CD4-positive, alpha-beta memory T cell (primary cell): ENCODE data around the gene INPP1. TPM values are rescaled to one million over a fixed set of nuclear protein-coding genes. Genes with fewer than 3 reads are reported as not detected.
A peak's percentile ranks its signal among the peaks of the same experiment; 100 is the strongest.
"Not testable (repeated sequence)": the region's sequence is repeated elsewhere in the genome, so short reads cannot be mapped to it uniquely, and the experiment has no call there.

Experiments used
- CTCF ChIA-PET: fragments of 350-600 bp; sonication (Branson Sonifier 250); formaldehyde crosslinking; loops from one replicate; lab custom pipeline; 2021; ENCODE audit warnings: inconsistent platforms; ENCODE audit not compliant: partially characterized antibody; lab: Charles Lee
- POLR2A ChIA-PET: fragments of 350-600 bp; sonication (Branson Sonifier 250); formaldehyde crosslinking; loops from one replicate; lab custom pipeline; 2021; ENCODE audit not compliant: partially characterized antibody; lab: Charles Lee
- DNase-seq, 5 donors: peaks; one replicate each; pipeline versions ENCODE4 v3.0.0 to v3.0.0-alpha.2; 2020 to 2022; ENCODE audit warnings: mixed read lengths in 1 of 5
- H3K27ac ChIP-seq: one replicate; pipeline ENCODE4 v1.7.0; 2013; ENCODE audit warnings: low read depth, low read length
- H3K27me3 ChIP-seq: 2 replicates; pipeline ENCODE4 v1.7.0; 2013; ENCODE audit warnings: mild to moderate bottlenecking, low read length, moderate library complexity; ENCODE audit not compliant: insufficient read depth
- H3K36me3 ChIP-seq: 2 replicates; pipeline ENCODE4 v1.7.0; 2013; ENCODE audit warnings: mild to moderate bottlenecking, low read length, moderate library complexity; ENCODE audit not compliant: insufficient read depth
- H3K4me1 ChIP-seq: 2 replicates; pipeline ENCODE4 v1.7.0; 2013; ENCODE audit warnings: mild to moderate bottlenecking, low read length, moderate library complexity; ENCODE audit not compliant: insufficient read depth
- H3K4me3 ChIP-seq, 2 donors: one replicate each; pipeline ENCODE4 v1.7.0; 2013; ENCODE audit warnings: low read length in 2 of 2, mild to moderate bottlenecking in 1 of 2
- H3K9me3 ChIP-seq, 2 donors: one replicate each; pipeline ENCODE4 v1.7.0; 2013; ENCODE audit warnings: low read length in 2 of 2, control low read depth in 1 of 2; ENCODE audit not compliant: control insufficient read depth in 1 of 2
- H3K27ac Mint-ChIP-seq, 7 donors: one replicate each; pipeline ENCODE4 v1.8.0; 2020 to 2021; ENCODE audit warnings: mixed read lengths in 7 of 7, mild to moderate bottlenecking in 6 of 7, inconsistent platforms in 3 of 7, moderate library complexity in 3 of 7
- H3K27me3 Mint-ChIP-seq, 2 donors: one replicate each; pipeline ENCODE4 v1.8.0; 2020 to 2021; ENCODE audit warnings: mixed read lengths in 2 of 2
- H3K36me3 Mint-ChIP-seq, 2 donors: one replicate each; pipeline ENCODE4 v1.8.0; 2020 to 2021; ENCODE audit warnings: mixed read lengths in 2 of 2, inconsistent platforms in 1 of 2, mild to moderate bottlenecking in 1 of 2
- H3K4me1 Mint-ChIP-seq, 4 donors: one replicate each; pipeline ENCODE4 v1.8.0; 2020 to 2021; ENCODE audit warnings: mixed read lengths in 4 of 4, mild to moderate bottlenecking in 1 of 4
- H3K4me3 Mint-ChIP-seq, 8 donors: one replicate each; pipeline ENCODE4 v1.8.0; 2020 to 2021; ENCODE audit warnings: mixed read lengths in 8 of 8, mild to moderate bottlenecking in 7 of 8, moderate library complexity in 6 of 8, inconsistent platforms in 3 of 8
- H3K9me3 Mint-ChIP-seq, 8 donors: one replicate each; pipeline ENCODE4 v1.8.0; 2020 to 2021; ENCODE audit warnings: mixed read lengths in 8 of 8, mild to moderate bottlenecking in 5 of 8, inconsistent platforms in 3 of 8, moderate library complexity in 1 of 8
- intact Hi-C: fragments of 100-400 bp; cut with micrococcal nuclease; formaldehyde crosslinking; loops from one replicate; pipeline ENCODE4 v1.15.1; 2023
- polyA plus RNA-seq, 2 donors: library from polyadenylated mRNA; unstranded; fragments of 300-500 nt; fragmentation: Illumina TruSeq; gene quantifications; one replicate each; pipeline ENCODE4 v1.2.3, GENCODE V29; 2021
- total RNA-seq, 2 experiments: library from RNA; stranded (reverse); gene quantifications; one replicate each; pipeline ENCODE4 v1.2.3, GENCODE V29; 2021

The INPP1 gene
- total RNA-seq = 1 to 10 TPM; 3.2 to 3.7 TPM
- polyA plus RNA-seq = 1 to 10 TPM; 3.1 to 3.4 TPM

- no peak within 1 kb of the TSS for H3K27ac ChIP-seq
- peak within 1 kb of the TSS in 6 of 7 donors; percentile 48 to 93 (median 88) for H3K27ac Mint-ChIP-seq
- H3K4me3 Mint-ChIP-seq = peak within 1 kb of the TSS; percentile 90 to 99 (median 92)
Measured at GRCh38 chr2:190343536-190344275, at the start of gene INPP1. INPP1 (plus strand) TSS chr2:190343589; CDS start chr2:190360103, 16,514 bp downstream.

GRCh38 chr2:190297880-190298279, 45.5 kb upstream of the INPP1 start:
- H3K27me3 ChIP-seq, H3K9me3 ChIP-seq, H3K4me1 ChIP-seq, intact Hi-C loops, H3K27ac Mint-ChIP-seq, DNase-seq, H3K36me3 ChIP-seq, H3K27me3 Mint-ChIP-seq, CTCF ChIA-PET, H3K4me1 Mint-ChIP-seq, H3K4me3 ChIP-seq, H3K27ac ChIP-seq, H3K4me3 Mint-ChIP-seq: not testable (repeated sequence)
- H3K36me3 Mint-ChIP-seq = peaks cover 53 to 63% of the 10 kb centered on the region in 2 donors
- POLR2A ChIA-PET = interaction anchor here (1.0 kb wide), 1 partner anchor 21 kb away, joined by 3 read pairs; no protein-coding TSS in a partner anchor
- H3K9me3 Mint-ChIP-seq = peaks cover 0 to 11% (median 2%) of the 10 kb centered on the region in 8 donors

More at GRCh38 chr2:190343536-190344275, at the start of gene INPP1:
- intact Hi-C loops = loop anchor here (1.0 kb wide), 2 partner anchors 24 to 29 kb away; partner anchors contain the start of gene HIBCH
- H3K9me3 Mint-ChIP-seq = no peaks in the 10 kb centered on the region
- H3K36me3 Mint-ChIP-seq = peaks cover 0 to 4% of the 10 kb centered on the region in 2 donors
- H3K27me3 ChIP-seq = no peaks in the 10 kb centered on the region
- DNase-seq = peak; percentile 28 to 45 (median 41)
- no peaks in the 10 kb centered on the region for H3K36me3 ChIP-seq
- peak within 1 kb of the TSS; percentile 28 to 45 for H3K4me3 ChIP-seq
- ChIA-PET CTCF (interaction anchor here (0.9 to 4.3 kb wide), 5 partner anchors 16 to 63 kb away, joined by 3 to 18 read pairs (median 4); partner anchors contain the start of gene HIBCH), POLR2A (interaction anchor here (1.2 to 2.5 kb wide), 4 partner anchors 10 to 685 kb away, joined by 3 to 14 read pairs (median 10); partner anchors contain the start of gene HIBCH)
- no peaks in the 10 kb centered on the region for H3K27me3 Mint-ChIP-seq
- no peaks in the 10 kb centered on the region for H3K9me3 ChIP-seq
- peaks cover 14% of the 10 kb centered on the region for H3K4me1 ChIP-seq
- peaks cover 9 to 20% (median 13%) of the 10 kb centered on the region in 4 donors for H3K4me1 Mint-ChIP-seq

- intact Hi-C loops = no loop called here
- no peak for DNase-seq
- H3K4me1 ChIP-seq = no peaks in the 10 kb centered on the region
- no peaks in the 10 kb centered on the region for H3K27me3 ChIP-seq
- Mint-ChIP-seq H3K27ac (peak overlapping the region in 2 of 7 donors; percentile 21 to 26), H3K4me3 (no peak overlapping the region), H3K36me3 (peaks cover 51 to 53% of the 10 kb centered on the region in 2 donors), H3K9me3 (peaks cover 0 to 11% (median 2%) of the 10 kb centered on the region in 8 donors), H3K27me3 (no peaks in the 10 kb centered on the region), H3K4me1 (peaks cover 6 to 24% (median 14%) of the 10 kb centered on the region in 4 donors)
- peaks cover under 1% of the 10 kb centered on the region for H3K36me3 ChIP-seq
- CTCF ChIA-PET = no interaction called here
- no peak overlapping the region for H3K4me3 ChIP-seq
- no peaks in the 10 kb centered on the region for H3K9me3 ChIP-seq
- POLR2A ChIA-PET = interaction anchor here (1.8 kb wide), 1 partner anchor 11 kb away, joined by 3 read pairs; no protein-coding TSS in a partner anchor
- H3K27ac ChIP-seq = no peak overlapping the region
Measured at GRCh38 chr2:190301032-190301431, 42.4 kb upstream of the INPP1 start.

GRCh38 chr2:190302052-190302451, 41.3 kb upstream of the INPP1 start:
- Histone ChIP-seq H3K4me3 (no peak overlapping the region), H3K4me1 (no peaks in the 10 kb centered on the region), H3K27me3 (no peaks in the 10 kb centered on the region), H3K36me3 (peaks cover 4% of the 10 kb centered on the region), H3K27ac (no peak overlapping the region), H3K9me3 (no peaks in the 10 kb centered on the region)
- Mint-ChIP-seq H3K27ac (no peak overlapping the region), H3K4me3 (no peak overlapping the region), H3K9me3 (peaks cover 0 to 11% (median 2%) of the 10 kb centered on the region in 8 donors), H3K36me3 (peaks cover 53 to 57% of the 10 kb centered on the region in 2 donors), H3K4me1 (peaks cover 6 to 24% (median 14%) of the 10 kb centered on the region in 4 donors), H3K27me3 (no peaks in the 10 kb centered on the region)
- DNase-seq = no peak
- ChIA-PET CTCF (no interaction called here), POLR2A (interaction anchor here (1.8 kb wide), 1 partner anchor 10 kb away, joined by 3 read pairs; no protein-coding TSS in a partner anchor)
- intact Hi-C loops = no loop called here

- Mint-ChIP-seq H3K27me3 (no peaks in the 10 kb centered on the region), H3K36me3 (peaks cover 51 to 62% of the 10 kb centered on the region in 2 donors), H3K9me3 (peaks cover 0 to 4% (median 2%) of the 10 kb centered on the region in 8 donors), H3K4me3 (no peak overlapping the region), H3K4me1 (peaks cover 6 to 24% (median 16%) of the 10 kb centered on the region in 4 donors), H3K27ac (no peak overlapping the region)
- H3K27ac ChIP-seq = no peak overlapping the region
- H3K4me3 ChIP-seq = no peak overlapping the region
- H3K27me3 ChIP-seq = no peaks in the 10 kb centered on the region
- intact Hi-C loops = no loop called here
- H3K9me3 ChIP-seq = no peaks in the 10 kb centered on the region
- no peak for DNase-seq
- peaks cover 4% of the 10 kb centered on the region for H3K36me3 ChIP-seq
- ChIA-PET POLR2A (no interaction called here), CTCF (interaction anchor here (1.3 kb wide), 1 partner anchor 541 kb away, joined by 3 read pairs; the partner anchor contains the start of gene OSGEPL1)
- H3K4me1 ChIP-seq = no peaks in the 10 kb centered on the region
Measured at GRCh38 chr2:190303647-190304046, 39.7 kb upstream of the INPP1 start.

GRCh38 chr2:190304404-190304803, 39.0 kb upstream of the INPP1 start:
- intact Hi-C loops = no loop called here
- CTCF ChIA-PET = no interaction called here
- Mint-ChIP-seq H3K27me3 (no peaks in the 10 kb centered on the region), H3K4me1 (peaks cover 6 to 24% (median 16%) of the 10 kb centered on the region in 4 donors), H3K27ac (no peak overlapping the region), H3K36me3 (peaks cover 55 to 63% of the 10 kb centered on the region in 2 donors), H3K9me3 (peaks cover 0 to 3% (median 2%) of the 10 kb centered on the region in 8 donors), H3K4me3 (no peak overlapping the region)
- H3K36me3 ChIP-seq = peaks cover 4% of the 10 kb centered on the region
- POLR2A ChIA-PET = no interaction called here
- H3K27ac ChIP-seq = no peak overlapping the region
- H3K4me1 ChIP-seq = no peaks in the 10 kb centered on the region
- no peaks in the 10 kb centered on the region for H3K9me3 ChIP-seq
- no peak overlapping the region for H3K4me3 ChIP-seq
- no peaks in the 10 kb centered on the region for H3K27me3 ChIP-seq
- no peak for DNase-seq

GRCh38 chr2:190308031-190308430, 35.4 kb upstream of the INPP1 start:
- intact Hi-C loops = no loop called here
- no peak for DNase-seq
- Histone ChIP-seq H3K4me3 (no peak overlapping the region), H3K27me3 (no peaks in the 10 kb centered on the region), H3K27ac (no peak overlapping the region), H3K9me3 (no peaks in the 10 kb centered on the region), H3K4me1 (no peaks in the 10 kb centered on the region), H3K36me3 (peaks cover 4% of the 10 kb centered on the region)
- no peak overlapping the region for H3K4me3 Mint-ChIP-seq
- ChIA-PET POLR2A (no interaction called here), CTCF (no interaction called here)
- H3K9me3 Mint-ChIP-seq = no peaks in the 10 kb centered on the region
- H3K27me3 Mint-ChIP-seq = no peaks in the 10 kb centered on the region
- peak overlapping the region in 2 of 7 donors; percentile 5 to 26 for H3K27ac Mint-ChIP-seq
- H3K36me3 Mint-ChIP-seq = peaks cover 50 to 56% of the 10 kb centered on the region in 2 donors
- peaks cover 9 to 21% (median 16%) of the 10 kb centered on the region in 4 donors for H3K4me1 Mint-ChIP-seq
